Right lobe of liver (tissue), 4 donors: Measurements from ENCODE around the gene CST3.

Experiments used
- POLR2A ChIP-seq: fragments of 450-650 bp; IDR thresholded peaks from one replicate; pipeline ENCODE4 v1.6.1; 2017; ENCODE audit warnings: antibody characterized with exemption, mild to moderate bottlenecking
- TF ChIP-seq, protein P1 (sequence below), 4 donors: fragments of 200-600 bp in 3 of 4; fragments of 450-650 bp in 1 of 4; IDR thresholded peaks; one replicate each; pipeline versions ENCODE4 v1.5.1 to v1.8.0; 2016 to 2022; ENCODE audit warnings: antibody characterized with exemption in 4 of 4, mild to moderate bottlenecking in 2 of 4
- donor health status: DM: no; HTN: no; CAD: no.
- donor health status: DM: no; HTN: no; CAD: no.
- donor health status: DM: no; HTN: yes; CAD: no.

DNA sequence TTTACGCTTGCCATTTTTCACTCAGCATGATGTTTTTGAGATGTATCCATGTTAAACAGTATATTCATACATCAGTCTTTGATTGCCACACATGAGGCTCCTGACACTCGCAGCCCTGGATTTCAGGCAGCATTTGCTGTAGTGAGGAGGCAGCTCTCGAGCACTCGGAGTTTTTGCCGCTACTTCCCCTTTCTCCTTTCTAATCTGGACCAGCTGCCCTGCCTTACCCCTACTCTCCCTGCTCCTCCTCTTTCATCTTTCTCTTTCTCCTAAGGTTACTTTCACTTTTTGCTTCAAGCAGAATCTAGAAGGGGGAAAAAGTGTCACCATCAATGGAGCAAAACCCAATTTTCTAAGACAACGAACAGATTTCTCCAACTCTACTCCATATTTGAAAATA is 5.9 kb upstream of the CST3 start:
- TF ChIP-seq, protein P1, sequence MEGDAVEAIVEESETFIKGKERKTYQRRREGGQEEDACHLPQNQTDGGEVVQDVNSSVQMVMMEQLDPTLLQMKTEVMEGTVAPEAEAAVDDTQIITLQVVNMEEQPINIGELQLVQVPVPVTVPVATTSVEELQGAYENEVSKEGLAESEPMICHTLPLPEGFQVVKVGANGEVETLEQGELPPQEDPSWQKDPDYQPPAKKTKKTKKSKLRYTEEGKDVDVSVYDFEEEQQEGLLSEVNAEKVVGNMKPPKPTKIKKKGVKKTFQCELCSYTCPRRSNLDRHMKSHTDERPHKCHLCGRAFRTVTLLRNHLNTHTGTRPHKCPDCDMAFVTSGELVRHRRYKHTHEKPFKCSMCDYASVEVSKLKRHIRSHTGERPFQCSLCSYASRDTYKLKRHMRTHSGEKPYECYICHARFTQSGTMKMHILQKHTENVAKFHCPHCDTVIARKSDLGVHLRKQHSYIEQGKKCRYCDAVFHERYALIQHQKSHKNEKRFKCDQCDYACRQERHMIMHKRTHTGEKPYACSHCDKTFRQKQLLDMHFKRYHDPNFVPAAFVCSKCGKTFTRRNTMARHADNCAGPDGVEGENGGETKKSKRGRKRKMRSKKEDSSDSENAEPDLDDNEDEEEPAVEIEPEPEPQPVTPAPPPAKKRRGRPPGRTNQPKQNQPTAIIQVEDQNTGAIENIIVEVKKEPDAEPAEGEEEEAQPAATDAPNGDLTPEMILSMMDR (IDR thresholded peaks at IDR 0.05): no peak
- TF ChIP-seq POLR2A: no peak
